22Rv1 (cell line): Measurements from ENCODE around the gene PIH1D1.
A peak's percentile ranks its signal among the peaks of the same experiment; 100 is the strongest.

ENCODE experiments used
- H3K27ac ChIP-seq: fragments of 450-650 bp; 2 replicates; pipeline ENCODE4 v1.5.1; 2017
- CTCF ChIP-seq: fragments of 450-650 bp; IDR thresholded peaks from 2 replicates; pipeline ENCODE4 v1.5.1; 2017; ENCODE audit warnings: mild to moderate bottlenecking
- ZFX ChIP-seq: fragments of 450-650 bp; IDR thresholded peaks from 2 replicates; pipeline ENCODE4 v1.6.1; 2017; ENCODE audit warnings: antibody characterized with exemption, borderline replicate concordance

The PIH1D1 gene

GRCh38 chr19:49430678-49431329 is 20.8 kb downstream of the PIH1D1 start:
- no peak for TF ChIP-seq ZFX
- peak; percentile 58 for TF ChIP-seq CTCF
- peak overlapping the region; percentile 59 for H3K27ac ChIP-seq

- H3K27ac ChIP-seq, result peak overlapping the region; percentile 33
- no peak for TF ChIP-seq ZFX
- TF ChIP-seq CTCF, result no peak
Measured at GRCh38 chr19:49430172-49430677, 21.4 kb downstream of the PIH1D1 start.

GRCh38 chr19:49428547-49429451 is 22.8 kb downstream of the PIH1D1 start:
- H3K27ac ChIP-seq, result peak overlapping the region; percentile 85
- TF ChIP-seq ZFX (no peak), CTCF (no peak)

GRCh38 chr19:49427855-49428546 is 23.6 kb downstream of the PIH1D1 start:
- no peak for TF ChIP-seq ZFX
- no peak for TF ChIP-seq CTCF
- H3K27ac ChIP-seq, result peak overlapping the region; percentile 85

GRCh38 chr19:49427339-49427738 is 24.3 kb downstream of the PIH1D1 start:
- no peak for TF ChIP-seq CTCF
- TF ChIP-seq ZFX, result no peak

GRCh38 chr19:49425922-49426592 is 25.6 kb downstream of the PIH1D1 start:
- peak overlapping the region; percentile 85 for H3K27ac ChIP-seq
- no peak for TF ChIP-seq CTCF
- TF ChIP-seq ZFX, result no peak

More at GRCh38 chr19:49427339-49427738, 24.3 kb downstream of the PIH1D1 start:
- H3K27ac ChIP-seq, result peak overlapping the region; percentile 85
